H1 (cell line): ENCODE data around the gene CSF3R. TPM values are rescaled to one million over a fixed set of nuclear protein-coding genes. Genes with fewer than 3 reads are reported as not detected.

Experiments used
- ATF2 ChIP-seq: IDR thresholded peaks from 2 replicates; pipeline ENCODE4 v1.6.1; 2012; ENCODE audit warnings: low read length, inconsistent platforms
- CTCF ChIP-seq, 3 experiments: IDR thresholded peaks; 1 replicate in 2 of 3; 2 replicates in 1 of 3; pipeline versions ENCODE4 v1.5.1 to v1.6.1; 2011; ENCODE audit warnings: low read length in 3 of 3, mild to moderate bottlenecking in 3 of 3, inconsistent platforms in 2 of 3, low read depth in 1 of 3, moderate library complexity in 1 of 3; ENCODE audit not compliant: insufficient read depth in 1 of 3; ENCODE audit errors: control extremely low read depth in 1 of 3
- SIRT6 ChIP-seq: IDR thresholded peaks from one replicate; pipeline ENCODE4 v1.7.1; 2012; ENCODE audit warnings: low read length, inconsistent platforms
- polyA plus RNA-seq, 7 experiments: library from polyadenylated mRNA; depleted of rRNA in 3 of 7; stranded (reverse) in 5 of 7; unstranded in 2 of 7; fragments of >200 nt in 5 of 7; fragments of 200-250 nt in 2 of 7; gene quantifications; 1 replicate in 5 of 7; 2 replicates in 1 of 7; 4 replicates in 1 of 7; pipeline versions ENCODE4 v1.2.1 to v1.2.3, GENCODE V29; 2011 to 2013; ENCODE audit warnings: missing spikeins in 2 of 7, mixed read lengths in 2 of 7
- total RNA-seq: library from RNA; stranded (reverse); fragmentation: NEBNext Ultra II Directional; extraction: Animal tissue kit (Norgen Biotek cat#: 25700); gene quantifications from 2 replicates; pipeline ENCODE4 v1.2.1, GENCODE V29; 2021

CSF3R gene
- total and polyA plus RNA-seq, 2 of the 8 experiments (the other 6 are each of a cell fraction or from before 2014, with no cell fraction given): not detected

GRCh38 chr1:36513676-36514473, 31.2 kb upstream of the CSF3R start (continued):
- no peak for TF ChIP-seq ATF2
- no peak for TF ChIP-seq SIRT6
- no peak for TF ChIP-seq CTCF (IDR thresholded peaks at IDR 0.05; ENCODE audit: control extremely low read depth in 1 of 3, insufficient read depth in 1 of 3, low read depth in 1 of 3, low read length in 3 of 3)
